Right cardiac atrium (tissue), 5 donors: ENCODE results near the gene SCARF2. TPM values are rescaled to one million over a fixed set of nuclear protein-coding genes. Genes with fewer than 3 reads are reported as not detected.
"Not testable (repeated sequence)": the region's sequence is repeated elsewhere in the genome, so short reads cannot be mapped to it uniquely, and the experiment has no call there.

Experiments used
- ATAC-seq, 2 donors: fragments of 200-7000 bp; cut with Tn5 transposase; one replicate each; pipeline versions ENCODE4 v1.8.0 to v1.9.1; 2020; ENCODE audit warnings: moderate library complexity in 2 of 2, mild to moderate bottlenecking in 1 of 2
- DNase-seq, 3 donors: peaks; one replicate each; pipeline ENCODE4 v3.0.0-alpha.2; 2020
- H3K27ac ChIP-seq: one replicate; pipeline ENCODE4 v1.5.1; 2013; ENCODE audit warnings: mild to moderate bottlenecking, low read length, control low read depth, moderate library complexity
- H3K27me3 ChIP-seq: one replicate; pipeline ENCODE4 v1.6.1; 2013; ENCODE audit not compliant: control insufficient read depth, insufficient read depth
- H3K4me1 ChIP-seq: one replicate; pipeline ENCODE4 v1.6.1; 2013; ENCODE audit warnings: low read length; ENCODE audit not compliant: control insufficient read depth, insufficient read depth
- H3K4me3 ChIP-seq: one replicate; pipeline ENCODE4 v1.5.1; 2013; ENCODE audit warnings: low read length, control low read depth
- H3K9me3 ChIP-seq: one replicate; pipeline ENCODE4 v1.6.1; 2013; ENCODE audit warnings: low read length; ENCODE audit not compliant: control insufficient read depth
- WGBS: extraction: QIAGEN DNeasy Blood & Tissue Kit; methylation state at CpG from one replicate; pipeline ENCODE4 v1.1.7; 2013; 5-methylcytosine and 5-hydroxymethylcytosine counted together
- intact Hi-C, 4 donors: fragments of 100-400 bp; cut with DNase I; formaldehyde crosslinking; loops; one replicate each; pipeline versions ENCODE4 v1.11.0 to v1.14.0; 2022 to 2023
- polyA plus RNA-seq: library from polyadenylated mRNA; stranded (reverse); fragments of 200-250 nt; gene quantifications from one replicate; pipeline ENCODE4 v1.2.3, GENCODE V29; 2013
- total RNA-seq, 4 donors: library from RNA; stranded (reverse); fragmentation: NEBNext Ultra II Directional; extraction: Animal tissue kit (Norgen Biotek cat#: 25700); gene quantifications; one replicate each; pipeline ENCODE4 v1.2.1, GENCODE V29; 2021
- donor health status: healthy with polysubstance abuse.
- donor health status: DM: no; HTN: yes; CAD: no.
- donor health status: DM: no; HTN: no; CAD: no.
- donor health status: DM: no; HTN: yes; CAD: no; lungs with severe emphysema.
- donor health status: DM: yes; HTN: yes; CAD: no.

The SCARF2 gene
- total and polyA plus RNA-seq, 5 donors: 2.9 to 7.1 (median 4.8) TPM

- WGBS: 70% methylated on average over 8 of the region's 8 CpGs
- no peak overlapping the region for H3K4me3 ChIP-seq
- DNase-seq: peak in 2 of 3 donors; percentile 50
- ATAC-seq: no peak
- peaks cover 2% of the 10 kb centered on the region for H3K4me1 ChIP-seq
- H3K27ac ChIP-seq: no peak overlapping the region
- H3K27me3 ChIP-seq: no peaks in the 10 kb centered on the region
- intact Hi-C loops: loop anchor here in 1 of 4 donors (5.0 kb wide), 1 partner anchor 36 kb away; no protein-coding TSS in a partner anchor
- no peaks in the 10 kb centered on the region for H3K9me3 ChIP-seq
These were observed 21.0 kb upstream of the SCARF2 start for GRCh38 chr22:20458530-20459151.

GRCh38 chr22:20457506-20458240, 20.0 kb upstream of the SCARF2 start:
- WGBS: 90% methylated on average over 15 of the region's 15 CpGs
- H3K9me3 ChIP-seq: no peaks in the 10 kb centered on the region
- intact Hi-C loops: loop anchor here in 2 of 4 donors (2.0 to 5.0 kb wide), 2 partner anchors 35 to 37 kb away; no protein-coding TSS in a partner anchor
- no peak for ATAC-seq
- H3K27me3 ChIP-seq: no peaks in the 10 kb centered on the region
- DNase-seq: peak in 1 of 3 donors; percentile 51
- H3K4me1 ChIP-seq: no peaks in the 10 kb centered on the region
- H3K27ac ChIP-seq: no peak overlapping the region
- no peak overlapping the region for H3K4me3 ChIP-seq

DNA sequence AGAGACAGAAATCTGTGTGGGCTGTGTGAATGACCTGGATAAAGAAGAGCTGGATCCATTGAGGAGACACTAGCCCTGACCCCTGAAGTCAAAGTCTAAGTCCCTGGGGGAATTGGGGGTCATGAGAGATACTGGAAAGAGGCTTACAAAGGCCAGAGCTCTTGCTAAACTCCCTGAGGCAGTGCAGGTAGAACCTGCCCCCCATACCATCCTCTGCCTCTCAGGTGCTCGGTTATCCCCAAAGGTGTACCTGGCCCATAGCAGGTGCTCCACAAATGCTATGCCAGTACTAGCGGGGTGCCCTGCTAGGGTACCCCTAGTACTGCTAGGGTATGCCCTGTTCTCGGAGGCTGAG, 19.1 kb upstream of the SCARF2 start:
- 95% methylated on average over 3 of the region's 3 CpGs for WGBS
- no peaks in the 10 kb centered on the region for H3K27me3 ChIP-seq
- intact Hi-C loops: loop anchor here in 3 of 4 donors (1.0 to 5.0 kb wide), 3 partner anchors 34 to 38 kb away; no protein-coding TSS in a partner anchor
- no peaks in the 10 kb centered on the region for H3K9me3 ChIP-seq
- no peak overlapping the region for H3K27ac ChIP-seq
- ATAC-seq (no peak), DNase-seq (peak in 2 of 3 donors; percentile 13 to 19)
- H3K4me3 ChIP-seq: no peak overlapping the region
- H3K4me1 ChIP-seq: no peaks in the 10 kb centered on the region

GRCh38 chr22:20456064-20456721, 18.6 kb upstream of the SCARF2 start:
- Histone ChIP-seq H3K4me1 (no peaks in the 10 kb centered on the region), H3K27ac (no peak overlapping the region), H3K9me3 (no peaks in the 10 kb centered on the region), H3K4me3 (no peak overlapping the region), H3K27me3 (no peaks in the 10 kb centered on the region)
- 17% methylated on average over 6 of the region's 6 CpGs for WGBS
- DNase-seq (peak; percentile 82 to 90 (median 89)), ATAC-seq (peak; percentile 80 to 87)
- intact Hi-C loops: loop anchor here in 3 of 4 donors (1.0 to 5.0 kb wide), 3 partner anchors 34 to 38 kb away; no protein-coding TSS in a partner anchor

GRCh38 chr22:20455709-20456063, 18.1 kb upstream of the SCARF2 start:
- peak in 1 of 3 donors; percentile 7 for DNase-seq
- 90% methylated on average over 8 of the region's 8 CpGs for WGBS
- Histone ChIP-seq H3K27me3 (no peaks in the 10 kb centered on the region), H3K4me3 (no peak overlapping the region), H3K27ac (no peak overlapping the region), H3K4me1 (no peaks in the 10 kb centered on the region), H3K9me3 (no peaks in the 10 kb centered on the region)
- ATAC-seq: no peak
- intact Hi-C loops: loop anchor here (1.0 to 5.0 kb wide), 4 partner anchors 33 to 37 kb away; no protein-coding TSS in a partner anchor

DNA sequence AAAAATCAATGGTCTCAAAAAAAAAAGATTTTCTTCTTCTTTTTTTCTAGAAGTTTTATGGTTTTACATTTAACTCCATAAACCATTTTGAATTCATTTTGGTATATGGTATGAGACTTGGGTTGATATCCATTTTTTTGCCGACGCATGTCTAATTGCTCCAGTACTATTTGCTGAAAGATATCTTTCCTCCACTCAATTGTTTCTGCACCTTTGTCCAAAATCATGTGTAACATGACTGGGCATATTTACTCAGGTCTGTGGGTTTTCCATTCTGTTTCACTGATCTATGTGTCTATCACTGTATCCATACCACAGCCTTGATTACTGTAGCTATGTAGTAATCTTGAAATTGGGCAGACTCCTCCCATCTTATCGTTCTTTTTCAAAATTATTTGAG, 15.6 kb upstream of the SCARF2 start:
- Histone ChIP-seq H3K4me3 (no peak overlapping the region), H3K27ac (no peak overlapping the region), H3K27me3 (no peaks in the 10 kb centered on the region), H3K4me1 (no peaks in the 10 kb centered on the region), H3K9me3 (no peaks in the 10 kb centered on the region)
- DNase-seq (no peak), ATAC-seq (no peak)
- 97% methylated on average over 3 of the region's 3 CpGs for WGBS
- intact Hi-C loops: no loop called here

GRCh38 chr22:20451920-20452319, 14.3 kb upstream of the SCARF2 start:
- intact Hi-C loops: no loop called here
- Histone ChIP-seq H3K4me1 (no peaks in the 10 kb centered on the region), H3K27me3 (no peaks in the 10 kb centered on the region), H3K27ac (no peak overlapping the region), H3K9me3 (no peaks in the 10 kb centered on the region), H3K4me3 (no peak overlapping the region)
- 70% methylated on average over 2 of the region's 2 CpGs for WGBS
- ATAC-seq (no peak), DNase-seq (no peak)

- H3K4me3 ChIP-seq, H3K27ac ChIP-seq, intact Hi-C loops, ATAC-seq, H3K27me3 ChIP-seq, H3K4me1 ChIP-seq, H3K9me3 ChIP-seq: not testable (repeated sequence)
- DNase-seq: peak in 1 of 3 donors; percentile 13
- WGBS: 94% methylated on average over 15 of the region's 15 CpGs
These were observed 13.6 kb upstream of the SCARF2 start for GRCh38 chr22:20451129-20451778.

GRCh38 chr22:20450551-20450906, 12.9 kb upstream of the SCARF2 start:
- no peak for DNase-seq

DNA sequence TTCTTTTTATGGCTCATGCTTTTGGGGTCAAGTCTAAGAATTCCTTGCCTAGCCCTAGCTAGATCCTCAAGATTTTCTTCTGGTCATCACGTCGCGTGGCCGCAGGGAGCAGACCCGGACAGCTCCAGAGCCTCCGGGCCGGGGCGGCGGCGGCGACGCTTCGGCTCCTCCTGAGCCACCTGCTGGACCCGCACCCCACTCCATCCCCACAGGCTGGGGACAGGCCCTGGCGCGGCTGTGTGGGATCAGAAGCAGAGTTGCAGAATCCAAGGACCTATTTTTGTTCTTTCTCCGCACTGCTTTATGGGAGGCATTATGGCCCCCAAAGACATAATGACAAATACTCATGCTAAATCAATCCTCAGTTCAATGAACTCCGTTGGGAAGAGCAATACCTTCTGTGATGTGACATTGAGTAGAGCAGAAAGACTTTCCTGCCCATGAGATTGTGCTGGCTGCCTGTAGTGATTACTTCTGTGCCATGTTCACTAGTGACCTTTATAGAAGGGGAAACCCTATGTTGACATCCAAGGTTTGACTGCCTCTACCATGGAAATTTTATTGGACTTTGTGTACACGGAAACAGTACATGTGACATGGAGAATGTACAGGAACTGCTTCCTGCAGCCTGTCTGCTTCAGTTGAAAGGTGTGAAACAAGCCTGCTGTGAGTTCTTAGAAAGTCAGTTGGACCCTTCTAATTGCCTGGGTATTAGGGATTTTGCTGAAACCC, 12.4 kb upstream of the SCARF2 start:
- intact Hi-C loops: no loop called here

More at GRCh38 chr22:20450551-20450906, 12.9 kb upstream of the SCARF2 start:
- no peak overlapping the region for H3K27ac ChIP-seq
- no peaks in the 10 kb centered on the region for H3K27me3 ChIP-seq
- no peaks in the 10 kb centered on the region for H3K9me3 ChIP-seq
- WGBS: 98% methylated on average over 1 of the region's 1 CpG
- H3K4me1 ChIP-seq: no peaks in the 10 kb centered on the region
- no peak for ATAC-seq
- H3K4me3 ChIP-seq: no peak overlapping the region
- intact Hi-C loops: no loop called here

More for the DNA sequence above, 12.4 kb upstream of the SCARF2 start:
- ATAC-seq (no peak), DNase-seq (peak in 2 of 3 donors; percentile 5 to 17)
- no peak overlapping the region for H3K27ac ChIP-seq
- no peaks in the 10 kb centered on the region for H3K9me3 ChIP-seq
- no peaks in the 10 kb centered on the region for H3K4me1 ChIP-seq
- 94% methylated on average over 19 of the region's 19 CpGs for WGBS
- H3K4me3 ChIP-seq: no peak overlapping the region
- H3K27me3 ChIP-seq: no peaks in the 10 kb centered on the region
